SH-SY5Y (cell line): Measurements from ENCODE around the gene ROR2.

Experiments
- GATA2 ChIP-seq: IDR thresholded peaks from 2 replicates; pipeline ENCODE4 v1.6.1; 2011; ENCODE audit warnings: mild to moderate bottlenecking, low read depth, low read length
- GATA3 ChIP-seq: IDR thresholded peaks from 2 replicates; pipeline ENCODE4 v1.6.1; 2011; ENCODE audit warnings: low read depth, mild to moderate bottlenecking, low read length, moderate library complexity

The ROR2 gene

DNA sequence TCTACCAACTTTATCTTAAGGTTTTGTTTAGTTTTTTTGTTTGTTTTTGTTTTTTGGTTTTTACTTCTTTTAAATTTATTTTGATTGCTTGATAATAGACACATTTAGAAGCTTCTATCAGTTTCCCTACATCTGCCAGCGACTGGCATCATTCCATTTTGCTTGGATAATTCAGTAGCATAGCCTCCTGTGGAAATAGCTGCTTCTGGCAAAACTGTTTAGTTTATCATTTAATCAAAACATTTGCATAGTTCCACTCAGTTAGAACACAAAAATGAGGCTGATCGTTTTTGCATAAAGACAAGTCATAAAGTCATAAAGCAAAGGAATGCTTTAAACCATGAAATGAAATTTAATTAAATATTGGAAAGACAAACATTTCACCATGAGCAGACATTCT, 392.7 kb downstream of the ROR2 start:
- TF ChIP-seq GATA3 (no peak), GATA2 (no peak)

DNA sequence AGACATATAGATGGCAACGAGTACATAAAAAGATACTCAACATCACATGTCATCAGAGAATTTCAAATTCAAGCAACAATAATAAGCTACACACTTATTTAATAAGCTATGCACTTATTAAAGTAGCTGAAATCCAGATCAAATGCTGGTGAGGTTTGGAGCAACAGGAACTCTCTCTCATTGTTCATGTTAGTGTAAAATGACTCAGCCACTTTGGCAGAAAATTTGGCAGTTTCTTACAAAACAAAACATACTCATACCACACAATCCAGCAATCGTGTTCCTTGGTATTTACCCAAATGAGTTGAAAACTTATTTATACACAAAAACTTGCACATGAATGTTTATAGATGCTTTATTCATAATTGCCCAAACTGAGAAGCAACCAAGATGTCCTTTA, 394.9 kb downstream of the ROR2 start:
- TF ChIP-seq GATA3 (no peak), GATA2 (no peak)

DNA sequence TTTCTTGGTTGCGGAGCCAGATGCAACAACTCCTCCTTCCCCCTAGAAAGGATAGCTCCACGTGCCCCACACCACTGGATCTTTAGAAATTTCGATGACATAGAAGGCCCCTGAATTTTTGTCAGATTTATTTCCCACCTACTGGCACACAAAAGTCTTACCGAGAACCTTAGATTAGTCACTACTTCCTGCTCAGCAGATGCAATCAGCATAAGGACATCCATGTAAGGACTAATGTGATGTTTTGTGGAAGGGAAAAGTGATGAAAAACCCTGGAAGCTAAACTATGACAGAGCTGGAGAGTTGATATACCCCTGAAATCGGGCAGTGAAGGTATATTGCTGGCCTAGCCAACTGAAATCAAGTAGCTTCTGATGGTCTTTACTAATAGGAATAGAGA, 400.9 kb downstream of the ROR2 start:
- TF ChIP-seq GATA2 (no peak), GATA3 (no peak)

DNA sequence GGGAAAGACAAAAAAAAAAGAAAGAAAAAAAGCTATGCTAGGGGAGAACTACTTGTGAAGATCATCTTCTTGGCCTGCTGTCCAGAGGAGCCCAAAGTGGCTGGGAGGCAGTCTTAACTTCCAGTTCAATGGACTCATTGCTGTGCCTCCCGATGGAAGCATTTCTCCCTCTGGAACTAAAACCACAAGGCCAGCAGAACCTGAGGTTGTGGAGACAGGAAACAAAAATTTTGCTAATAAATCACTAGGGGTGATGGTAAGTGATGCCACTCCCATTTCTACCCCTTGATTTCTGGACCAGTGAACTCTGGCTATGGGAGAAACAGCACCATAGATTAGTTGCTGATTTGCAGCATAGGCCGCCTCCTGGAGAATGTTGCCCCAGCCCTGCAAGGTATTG, 402.9 kb downstream of the ROR2 start:
- TF ChIP-seq GATA3 (no peak), GATA2 (no peak)

DNA sequence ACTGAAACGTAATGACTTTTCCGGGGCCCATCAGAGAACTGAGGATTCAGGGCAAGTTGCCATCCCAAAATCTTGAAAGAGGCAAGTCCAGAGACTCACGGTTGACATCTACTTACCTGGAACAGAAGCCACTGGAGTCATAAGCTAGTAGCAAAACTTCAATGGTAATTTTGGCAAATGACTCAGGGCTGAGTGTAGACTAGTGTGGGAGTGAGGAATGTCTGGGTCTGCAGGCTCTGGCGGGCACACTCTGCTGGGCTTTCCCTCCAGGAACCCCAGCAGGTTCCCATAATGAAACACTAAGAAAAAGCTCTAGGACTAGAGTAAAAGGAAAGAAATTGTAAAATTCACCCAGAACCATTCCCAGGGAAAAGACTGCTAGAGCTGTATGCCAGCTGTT, 403.5 kb downstream of the ROR2 start:
- TF ChIP-seq GATA3 (no peak), GATA2 (no peak)

DNA sequence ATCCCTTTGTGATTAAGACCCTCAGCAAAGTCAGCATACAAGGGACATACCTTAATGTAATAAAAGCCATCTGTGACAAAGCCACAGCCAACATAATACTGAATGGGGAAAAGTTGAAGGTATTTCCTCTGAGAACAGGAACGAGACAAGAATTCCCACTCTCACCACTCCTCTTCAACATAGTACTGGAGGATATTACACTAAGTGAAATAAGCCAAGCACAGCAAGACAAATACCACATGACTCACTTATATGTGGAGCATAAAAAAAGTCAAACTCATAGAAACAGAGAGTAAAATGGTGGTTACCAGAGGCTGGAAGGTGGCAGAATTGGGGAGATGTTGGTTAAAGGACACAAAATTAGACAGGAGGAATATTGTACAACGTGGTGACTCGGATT, 408.3 kb downstream of the ROR2 start:
- TF ChIP-seq GATA3 = no peak
- no peak for TF ChIP-seq GATA2

DNA sequence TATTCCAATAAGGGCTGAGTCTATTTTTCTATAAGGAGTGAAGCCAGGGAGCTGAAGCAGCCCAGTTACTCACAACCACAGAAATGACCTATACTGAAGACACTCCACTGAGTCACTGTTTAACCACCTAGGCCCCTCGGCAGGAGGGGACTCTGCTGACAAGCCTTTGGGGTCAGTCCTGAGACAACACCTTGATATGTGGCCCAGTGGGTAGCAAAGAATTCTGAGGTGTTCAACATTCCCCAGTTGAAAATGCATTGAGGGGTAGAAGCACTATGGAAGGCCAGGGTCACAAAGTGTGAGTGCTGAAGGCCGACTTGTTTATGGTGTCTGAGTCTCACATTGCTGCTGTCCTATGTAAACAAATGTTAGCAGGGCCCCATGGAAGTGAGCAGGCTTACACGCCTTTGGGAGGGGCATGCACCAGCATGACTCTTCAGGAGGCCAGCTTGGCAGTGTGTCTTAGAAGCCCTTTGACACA, 413.8 kb downstream of the ROR2 start:
- TF ChIP-seq GATA3 = no peak

DNA sequence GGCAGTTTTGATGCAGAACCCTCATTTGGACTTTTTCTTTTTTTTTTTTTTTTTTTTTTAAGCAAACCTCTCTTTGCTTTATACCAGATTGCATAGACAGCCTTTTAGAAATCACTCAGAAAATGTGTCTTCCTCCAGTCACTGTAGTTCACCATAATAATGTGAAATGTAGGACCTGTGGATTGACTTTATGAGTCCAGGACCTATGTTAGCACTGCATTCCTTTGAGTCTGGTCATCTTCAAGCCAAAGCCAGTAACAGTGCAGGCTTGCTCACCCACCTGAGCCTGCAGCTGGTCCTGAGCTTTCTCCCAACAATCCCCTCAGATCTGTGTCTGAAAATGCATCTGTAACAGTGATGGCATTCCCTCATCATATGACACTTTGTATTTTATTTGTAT, 415.7 kb downstream of the ROR2 start:
- no peak for TF ChIP-seq GATA2
- TF ChIP-seq GATA3 = no peak

DNA sequence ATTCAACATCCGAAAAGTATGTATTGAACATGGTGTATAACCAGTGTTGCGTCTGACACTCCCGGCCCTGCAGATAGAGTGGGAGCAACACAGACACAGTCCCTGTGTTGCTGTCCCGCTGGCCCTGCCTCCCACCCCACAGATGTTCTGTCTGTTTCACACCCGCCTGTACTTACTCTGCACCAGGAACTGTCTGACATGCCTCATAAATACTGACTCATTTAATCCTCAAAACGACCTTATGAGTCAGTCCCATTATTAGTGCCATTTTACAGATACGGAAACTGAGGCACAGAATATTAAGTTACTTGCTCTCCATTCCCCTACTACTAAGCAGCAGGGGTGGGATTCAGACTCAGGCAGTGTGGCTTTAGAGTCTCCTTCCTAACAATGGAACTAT, 416.6 kb downstream of the ROR2 start:
- TF ChIP-seq GATA3 = no peak

DNA sequence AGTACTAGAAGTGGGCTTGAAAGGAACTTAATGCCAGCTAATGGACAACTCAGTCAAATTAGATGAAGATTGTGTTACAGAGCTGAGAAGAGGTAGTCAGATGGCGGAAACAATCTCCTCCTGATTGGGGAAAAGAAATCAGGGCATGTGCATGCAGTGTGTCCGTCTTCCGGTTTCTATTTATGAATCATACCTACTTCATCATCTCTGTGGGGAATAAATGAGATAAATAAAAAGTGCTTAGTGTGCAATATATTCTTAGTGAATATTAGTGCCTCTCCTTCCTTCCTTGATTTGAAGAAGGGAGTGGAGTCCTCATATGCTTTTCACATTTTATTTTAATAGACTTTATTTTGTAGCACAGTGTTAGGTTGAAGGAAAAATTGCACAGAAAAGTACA, 417.7 kb downstream of the ROR2 start:
- no peak for TF ChIP-seq GATA2
- TF ChIP-seq GATA3 = no peak

DNA sequence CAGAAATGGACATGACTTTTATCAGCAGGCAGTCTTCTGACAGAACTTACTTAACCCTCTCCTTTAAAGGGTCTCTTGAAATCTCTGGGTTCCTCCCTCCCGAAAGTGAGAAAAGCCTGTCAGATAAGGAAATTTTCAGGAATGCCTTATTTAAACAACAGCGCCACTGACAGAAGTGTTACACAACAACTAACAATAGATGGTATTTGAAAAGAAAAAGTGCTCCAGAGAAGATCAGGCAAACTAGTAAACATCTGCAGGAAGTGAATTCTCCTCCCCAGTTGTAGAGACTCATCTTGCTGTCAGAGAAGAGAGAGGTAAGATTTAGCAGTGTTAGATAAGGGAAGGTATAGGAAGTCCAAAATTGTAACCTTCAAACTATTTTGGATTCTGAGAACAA, 419.2 kb downstream of the ROR2 start:
- no peak for TF ChIP-seq GATA3
- TF ChIP-seq GATA2 = no peak

DNA sequence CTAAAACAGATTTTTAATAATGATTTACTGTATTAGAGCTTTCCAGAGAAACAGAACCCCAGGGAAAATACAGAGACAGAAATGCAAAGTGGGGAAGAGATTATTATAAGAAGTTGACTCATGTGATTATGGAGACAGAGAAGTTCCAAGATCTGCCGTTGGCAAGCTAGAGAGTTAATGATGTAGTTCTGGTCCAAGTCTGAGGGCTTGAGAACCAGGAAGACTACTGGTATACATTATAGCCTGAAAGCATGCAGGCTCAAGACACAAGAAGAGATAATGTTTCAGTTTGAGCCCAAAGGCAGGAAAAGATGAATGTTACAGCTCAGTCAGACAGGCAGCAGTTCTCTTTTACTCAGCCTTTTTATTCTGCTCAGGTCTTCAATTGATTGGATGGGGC, 427.5 kb downstream of the ROR2 start:
- TF ChIP-seq GATA3 (no peak), GATA2 (no peak)

DNA sequence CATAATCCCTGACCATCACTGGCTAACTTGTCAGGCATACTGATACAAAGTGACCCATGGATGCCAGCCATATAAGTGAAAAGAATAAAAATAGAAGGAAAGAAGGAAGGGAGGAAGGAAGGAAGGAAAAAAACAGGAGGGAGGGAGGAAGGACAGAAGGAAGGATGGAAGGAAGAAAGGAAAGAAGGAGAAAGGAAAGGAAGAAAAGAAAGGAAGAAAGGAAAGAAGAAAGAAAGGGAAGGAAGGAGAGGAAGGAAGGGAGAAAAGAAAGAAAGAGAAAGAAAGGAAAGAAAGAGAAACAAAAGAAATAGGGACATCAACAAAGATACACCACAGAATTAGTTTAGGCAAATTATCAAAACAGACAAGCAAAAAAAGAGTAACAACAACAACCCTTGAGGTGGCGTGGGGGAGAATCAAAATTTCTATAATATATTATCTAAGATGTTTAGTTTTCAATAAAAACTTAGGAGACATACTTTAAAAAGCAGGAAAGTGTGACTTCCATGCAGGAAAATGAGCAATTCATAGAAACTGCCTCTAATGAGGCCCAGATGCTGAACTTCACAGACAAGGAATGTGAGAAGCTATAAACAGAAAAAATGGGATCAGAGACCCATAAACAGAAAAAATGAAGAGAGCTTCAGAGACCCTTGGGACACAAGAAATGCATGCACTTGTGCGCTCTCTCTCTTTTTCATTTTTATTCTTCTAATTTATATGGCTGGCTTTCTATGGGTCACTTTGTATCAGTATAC, 430.3 kb downstream of the ROR2 start:
- TF ChIP-seq GATA2 = no peak
- TF ChIP-seq GATA3 = no peak

DNA sequence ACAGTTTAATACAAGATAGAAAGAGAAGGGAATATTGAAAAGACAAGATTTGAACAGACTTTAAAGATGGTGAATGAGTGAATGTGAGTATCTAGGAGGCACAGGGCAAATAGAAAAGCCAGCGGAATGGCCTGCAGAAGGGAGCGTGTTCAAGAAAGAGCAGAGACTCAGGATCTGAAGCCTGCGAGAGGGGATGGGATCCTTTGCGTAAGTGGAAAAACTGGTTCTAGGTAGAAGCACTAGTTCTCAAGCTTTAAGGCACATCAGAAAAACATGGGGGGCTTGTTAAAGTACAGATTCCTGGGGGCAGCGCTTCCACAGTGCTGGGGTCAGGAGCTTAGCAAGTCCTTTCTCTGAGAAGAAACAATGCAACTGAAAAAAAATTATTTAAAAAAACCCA, 431.6 kb downstream of the ROR2 start:
- TF ChIP-seq GATA3 (no peak), GATA2 (no peak)

DNA sequence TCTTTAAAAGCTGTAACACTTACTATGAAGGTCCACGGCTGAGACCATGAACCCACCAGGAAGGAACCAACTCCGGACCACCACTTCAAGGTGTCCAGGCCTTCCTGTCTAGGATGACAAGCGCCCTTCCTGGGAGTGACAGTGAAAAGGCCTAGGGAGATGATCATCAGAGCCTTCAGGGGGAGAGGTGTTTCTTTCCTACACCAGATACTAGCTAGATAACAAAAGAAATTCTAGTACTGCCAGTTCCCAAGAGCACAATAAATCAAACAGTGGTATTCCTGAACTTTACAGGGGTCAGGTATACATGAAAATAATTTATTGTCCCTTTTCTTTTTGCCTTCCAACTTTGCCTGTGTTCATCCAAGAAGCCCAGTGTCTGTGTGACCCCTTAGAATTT, 432.2 kb downstream of the ROR2 start:
- no peak for TF ChIP-seq GATA2
- TF ChIP-seq GATA3 = no peak

DNA sequence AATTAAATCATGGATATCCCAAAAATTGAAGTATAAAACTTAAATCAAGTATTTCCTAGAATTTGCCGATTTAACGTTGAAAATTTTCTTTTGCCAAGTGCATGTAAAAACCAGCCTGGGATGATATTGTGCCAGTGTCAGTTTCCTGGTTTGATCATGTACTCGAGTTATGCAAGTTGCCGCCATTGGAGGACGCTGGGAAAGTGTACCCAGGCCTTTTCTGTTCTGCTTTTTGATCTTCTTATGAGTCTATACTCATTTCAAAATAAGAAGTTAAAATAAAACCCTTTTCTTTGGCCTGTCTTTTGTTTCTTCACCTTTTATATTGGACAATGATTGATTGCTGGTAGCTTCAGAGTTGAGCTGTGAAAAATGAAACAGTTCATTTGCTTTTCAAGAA, 433.3 kb downstream of the ROR2 start:
- TF ChIP-seq GATA2 (no peak), GATA3 (no peak)
